HepG2 (cell line): Measurements from ENCODE around the gene UPK1A. TPM values are rescaled to one million over a fixed set of nuclear protein-coding genes. Genes with fewer than 3 reads are reported as not detected.

Experiments
- ADNP ChIP-seq: sonication (generic); formaldehyde crosslinking; IDR thresholded peaks from 2 replicates; pipeline ENCODE4 v1.4.0; 2020; ENCODE audit warnings: missing genetic modification reagents
- BORCS8-MEF2B ChIP-seq: sonication (generic); formaldehyde crosslinking; IDR thresholded peaks from 2 replicates; pipeline ENCODE4 v1.8.0; 2022; ENCODE audit warnings: mild to moderate bottlenecking, missing genetic modification reagents
- CBFB ChIP-seq: sonication (generic); formaldehyde crosslinking; IDR thresholded peaks from 2 replicates; pipeline ENCODE4 v1.4.0; 2020; ENCODE audit warnings: missing genetic modification reagents
- HBP1 ChIP-seq: IDR thresholded peaks from 2 replicates; pipeline ENCODE4 v1.6.1; 2016; ENCODE audit warnings: low read depth, control low read depth
- HIC2 ChIP-seq: sonication (generic); formaldehyde crosslinking; IDR thresholded peaks from 2 replicates; pipeline ENCODE4 v1.9.0; 2022; ENCODE audit warnings: low read depth, missing genetic modification reagents
- HMG20A ChIP-seq: IDR thresholded peaks from 2 replicates; pipeline ENCODE4 v1.6.1; 2016; ENCODE audit warnings: borderline replicate concordance
- HNRNPLL ChIP-seq: fragments of 200-400 bp; formaldehyde crosslinking; IDR thresholded peaks from 2 replicates; pipeline ENCODE4 v1.6.1; 2017; ENCODE audit warnings: mild to moderate bottlenecking, low read depth, low read length; ENCODE audit not compliant: poor library complexity, severe bottlenecking
- MIER2 ChIP-seq: IDR thresholded peaks from 2 replicates; pipeline ENCODE4 v1.6.1; 2016; ENCODE audit warnings: missing biosample characterization, missing genetic modification reagents
- PTBP1 ChIP-seq: fragments of 200-400 bp; formaldehyde crosslinking; IDR thresholded peaks from 2 replicates; pipeline ENCODE4 v1.6.1; 2018; ENCODE audit warnings: low read length, low read depth; ENCODE audit not compliant: poor library complexity, severe bottlenecking
- SMARCE1 ChIP-seq: fragments of 450-650 bp; IDR thresholded peaks from 2 replicates; pipeline ENCODE4 v1.6.1; 2017; ENCODE audit warnings: borderline replicate concordance
- SRSF4 ChIP-seq: fragments of 200-400 bp; formaldehyde crosslinking; IDR thresholded peaks from one replicate; pipeline ENCODE4 v1.6.1; 2018; ENCODE audit warnings: mild to moderate bottlenecking, low read depth, low read length, moderate library complexity; ENCODE audit not compliant: poor library complexity, severe bottlenecking
- TOE1 ChIP-seq: sonication (generic); formaldehyde crosslinking; IDR thresholded peaks from 2 replicates; pipeline ENCODE4 v1.4.0; 2020; ENCODE audit warnings: mild to moderate bottlenecking, missing genetic modification reagents
- U2AF1 ChIP-seq: fragments of 200-400 bp; formaldehyde crosslinking; optimal IDR thresholded peaks from 2 replicates; pipeline ENCODE3; 2017; ENCODE audit warnings: mild to moderate bottlenecking, low read depth, low read length
- ZBTB46 ChIP-seq: sonication (generic); formaldehyde crosslinking; IDR thresholded peaks from 2 replicates; pipeline ENCODE4 v1.4.0; 2020; ENCODE audit warnings: mild to moderate bottlenecking, missing genetic modification reagents, borderline replicate concordance
- ZNF138 ChIP-seq: sonication (generic); formaldehyde crosslinking; IDR thresholded peaks from 2 replicates; pipeline ENCODE4 v1.5.0; 2020; ENCODE audit warnings: mild to moderate bottlenecking, low read depth, missing genetic modification reagents
- ZNF20 ChIP-seq: sonication (generic); formaldehyde crosslinking; IDR thresholded peaks from 2 replicates; pipeline ENCODE4 v1.4.0; 2020; ENCODE audit warnings: mild to moderate bottlenecking, moderate library complexity, missing genetic modification reagents
- ZNF205 ChIP-seq: IDR thresholded peaks from 2 replicates; pipeline ENCODE4 v1.6.1; 2018; ENCODE audit warnings: missing biosample characterization, missing genetic modification reagents
- ZNF263 ChIP-seq: sonication (generic); formaldehyde crosslinking; IDR thresholded peaks from 2 replicates; pipeline ENCODE4 v1.4.0; 2020; ENCODE audit warnings: missing genetic modification reagents
- ZNF558 ChIP-seq: sonication (generic); formaldehyde crosslinking; IDR thresholded peaks from 2 replicates; pipeline ENCODE4 v1.9.0; 2022; ENCODE audit warnings: mild to moderate bottlenecking, missing genetic modification reagents, borderline replicate concordance
- ZNF563 ChIP-seq: sonication (generic); formaldehyde crosslinking; IDR thresholded peaks from 2 replicates; pipeline ENCODE4 v1.8.0; 2022; ENCODE audit warnings: mild to moderate bottlenecking, moderate library complexity, missing genetic modification reagents
- ZNF570 ChIP-seq: sonication (generic); formaldehyde crosslinking; IDR thresholded peaks from 2 replicates; pipeline ENCODE4 v1.4.0; 2020; ENCODE audit warnings: mild to moderate bottlenecking, missing genetic modification reagents, borderline replicate concordance
- polyA plus RNA-seq, 8 experiments: library from polyadenylated mRNA; depleted of rRNA in 3 of 8; stranded (reverse) in 7 of 8; unstranded in 1 of 8; fragments of >200 nt; fragmentation: Illumina TruSeq in 4 of 8; extraction: Trizol in 4 of 8; gene quantifications; 2 replicates each; pipeline versions ENCODE4 v1.2.1 to v1.2.3, GENCODE V29; 2011 to 2016; ENCODE audit warnings: low read depth in 4 of 8, missing spikeins in 1 of 8, mixed read lengths in 1 of 8; ENCODE audit not compliant: insufficient read depth in 1 of 8
- total RNA-seq, 5 experiments: library from RNA; depleted of rRNA; stranded (reverse); fragments of >200 nt; fragmentation: Illumina TruSeq; extraction: Trizol; gene quantifications; 2 replicates each; pipeline ENCODE4 v1.2.3, GENCODE V29; 2016; ENCODE audit warnings: low read depth in 1 of 5

Gene UPK1A
- total and polyA plus RNA-seq, 2 of the 13 experiments (the other 11 are each of a cell fraction or from before 2014, with no cell fraction given) = 2.9 TPM; not detected in 1

GRCh38 chr19:35693835-35694599 is 27.7 kb downstream of the UPK1A start (continued):
- no peak for TF ChIP-seq ZNF138
- no peak for TF ChIP-seq ZNF570 (CRISPR knock-in tag)
- no peak for TF ChIP-seq HIC2 (CRISPR knock-in tag)
- TF ChIP-seq ZBTB46 (CRISPR knock-in tag) = no peak
- TF ChIP-seq MIER2 (CRISPR knock-in tag) = peak; percentile 62; the same call in 1 of the 2 replicates
- 0 out of 2 replicates have a peak, but pooled peaks have one; percentile 36 for TF ChIP-seq CBFB (CRISPR knock-in tag)
- no peak for TF ChIP-seq SMARCE1
- no peak for TF ChIP-seq HMG20A
- TF ChIP-seq U2AF1 = no peak
- TF ChIP-seq ZNF20 = no peak
- TF ChIP-seq SRSF4 = no peak
- peak; percentile 99 for TF ChIP-seq ZNF263 (CRISPR knock-in tag)
- no peak for TF ChIP-seq ADNP (CRISPR knock-in tag)
- TF ChIP-seq HNRNPLL = no peak
- TF ChIP-seq PTBP1 = no peak
- no peak for TF ChIP-seq ZNF558
- no peak for TF ChIP-seq TOE1
- TF ChIP-seq ZNF563 = no peak
- TF ChIP-seq ZNF205 (CRISPR knock-in tag) = 0 out of 2 replicates have a peak, but pooled peaks have one; percentile 64
- TF ChIP-seq BORCS8-MEF2B (CRISPR knock-in tag) = no peak
- 0 out of 2 replicates have a peak, but pooled peaks have one; percentile 36 for TF ChIP-seq HBP1
